Dermis microvascular lymphatic vessel endothelial cell (primary cell): Measurements from ENCODE around the gene SDK1. TPM values are rescaled to one million over a fixed set of nuclear protein-coding genes. Genes with fewer than 3 reads are reported as not detected.
"Not testable (repeated sequence)": the region's sequence is repeated elsewhere in the genome, so short reads cannot be mapped to it uniquely, and the experiment has no call there.

Experiments
- DNase-seq, 2 donors: peaks; one replicate each; pipeline versions ENCODE4 v3.0.0 to v3.0.0-alpha.2; 2010; ENCODE audit warnings: low read depth in 2 of 2
- total RNA-seq: library from RNA; depleted of rRNA; stranded (reverse); fragments of >200 nt; gene quantifications from 2 replicates; pipeline ENCODE4 v1.2.1, GENCODE V29; 2014

The SDK1 gene
- total RNA-seq, 1 donor from 2014 or later = 0.39 TPM

DNA sequence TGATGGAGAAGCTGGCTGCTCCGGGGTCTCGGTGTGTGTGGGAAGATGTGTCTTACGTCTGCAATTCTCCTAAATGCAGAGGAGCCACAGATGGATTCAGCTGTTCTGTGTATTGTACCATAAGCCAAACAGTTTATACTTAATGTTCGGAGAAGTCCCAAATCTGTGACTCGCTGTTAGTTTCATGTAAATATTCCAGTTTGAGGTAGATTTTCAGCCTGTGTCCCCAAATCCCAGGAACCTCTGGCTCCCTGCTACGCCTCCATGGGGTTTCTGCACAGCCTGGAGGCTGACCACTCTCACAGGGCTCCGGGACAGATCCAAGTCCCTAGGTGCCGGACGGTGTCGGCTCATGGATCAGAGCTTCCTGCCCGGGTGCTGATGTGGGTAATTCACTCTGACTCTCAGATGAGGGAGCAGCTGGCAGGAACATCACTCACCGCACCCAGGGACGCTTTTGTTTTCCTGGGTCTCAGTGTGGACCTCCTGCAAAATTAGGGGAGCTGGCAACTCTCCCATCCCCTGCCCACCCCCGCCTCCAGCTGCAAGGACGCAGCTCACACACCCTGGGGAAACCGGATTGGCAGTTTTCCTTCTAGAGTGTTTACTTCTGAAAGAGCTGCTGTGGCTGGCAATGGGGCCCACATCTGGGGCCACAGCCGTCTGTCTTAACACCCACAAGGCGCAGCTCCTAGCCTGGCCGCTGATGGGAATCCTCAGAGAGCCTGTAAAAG is 960.0 kb downstream of the SDK1 start:
- DNase-seq = no peak

GRCh38 chr7:4261601-4261960 is 960.5 kb downstream of the SDK1 start:
- no peak for DNase-seq

DNA sequence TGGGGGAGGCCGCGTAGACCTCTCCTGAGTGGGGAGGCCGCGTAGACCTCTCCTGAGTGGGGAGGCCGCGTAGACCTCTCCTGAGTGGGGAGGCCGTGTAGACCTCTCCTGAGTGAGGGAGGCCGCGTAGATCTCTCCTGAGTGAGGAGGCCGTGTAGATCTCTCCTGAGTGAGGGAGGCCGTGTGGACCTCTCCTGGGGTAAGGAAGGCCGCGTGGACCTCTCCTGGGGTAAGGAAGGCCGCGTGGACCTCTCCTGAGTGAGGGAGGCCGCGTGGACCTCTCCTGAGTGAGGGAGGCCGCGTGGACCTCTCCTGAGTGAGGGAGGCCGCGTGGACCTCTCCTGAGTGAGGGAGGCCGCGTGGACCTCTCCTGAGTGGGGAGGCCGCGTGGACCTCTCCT is 963.2 kb downstream of the SDK1 start:
- DNase-seq = not testable (repeated sequence)

DNA sequence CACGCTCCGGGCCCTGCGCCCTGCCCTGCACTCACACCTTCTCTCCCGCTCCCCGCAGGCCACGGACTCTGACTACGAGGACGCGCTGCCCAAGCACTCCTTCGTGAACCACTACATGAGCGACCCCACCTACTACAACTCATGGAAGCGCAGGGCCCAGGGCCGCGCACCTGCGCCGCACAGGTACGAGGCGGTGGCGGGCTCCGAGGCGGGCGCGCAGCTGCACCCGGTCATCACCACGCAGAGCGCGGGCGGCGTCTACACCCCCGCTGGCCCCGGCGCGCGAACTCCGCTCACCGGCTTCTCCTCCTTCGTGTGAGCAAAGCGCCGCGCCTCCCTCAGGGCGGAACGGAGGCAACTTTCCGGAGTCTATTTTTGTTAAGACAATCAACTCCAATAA is 964.0 kb downstream of the SDK1 start:
- DNase-seq = no peak

GRCh38 chr7:4265676-4266075 is 964.6 kb downstream of the SDK1 start:
- no peak for DNase-seq

GRCh38 chr7:4266270-4267040 is 965.4 kb downstream of the SDK1 start:
- no peak for DNase-seq

GRCh38 chr7:4267341-4268039 is 966.4 kb downstream of the SDK1 start:
- DNase-seq = no peak

DNA sequence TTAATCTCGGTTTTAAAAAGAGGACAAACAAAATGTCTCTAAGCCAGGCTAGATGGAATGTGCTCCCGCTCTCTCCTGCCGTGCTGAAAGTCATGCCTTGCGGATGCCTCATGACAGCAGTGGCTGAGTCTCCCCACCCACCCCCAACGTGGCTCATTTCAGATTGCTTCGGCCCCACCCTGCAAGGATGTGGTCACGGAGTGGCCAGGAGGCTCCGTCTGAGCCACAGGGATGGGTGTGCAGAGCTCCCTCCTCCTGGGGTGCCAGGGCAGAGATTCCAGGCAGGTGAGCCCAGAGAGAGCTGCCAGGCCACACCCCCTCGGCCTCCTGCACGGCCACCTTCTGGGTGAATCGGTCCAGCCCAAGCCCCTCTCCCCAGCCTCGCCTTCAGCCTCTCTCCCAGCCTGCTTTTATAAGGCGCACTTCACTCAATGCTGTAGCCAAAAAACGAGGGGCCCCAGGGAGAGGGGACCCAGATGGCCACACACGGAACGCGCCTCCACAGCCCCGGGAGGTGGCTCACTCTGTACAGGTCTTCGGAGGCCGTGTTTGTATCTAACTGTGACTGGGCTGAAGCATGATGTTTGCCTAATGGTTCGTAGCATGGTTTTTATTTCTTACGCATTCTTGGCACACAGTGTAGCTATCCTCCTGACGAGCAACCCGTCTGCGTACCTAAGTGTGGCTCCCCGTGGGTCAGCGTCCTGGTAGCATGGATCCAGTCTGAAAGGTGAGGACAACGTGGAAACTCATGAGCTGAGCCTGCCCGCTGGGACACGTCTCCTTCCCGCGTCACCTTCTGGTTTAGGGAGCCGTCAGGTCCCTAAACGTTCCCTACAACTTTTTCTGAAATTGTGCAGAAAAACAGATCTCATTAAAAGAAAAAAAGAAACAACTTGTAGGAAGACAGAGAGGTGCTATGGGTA is 967.3 kb downstream of the SDK1 start:
- no peak for DNase-seq

DNA sequence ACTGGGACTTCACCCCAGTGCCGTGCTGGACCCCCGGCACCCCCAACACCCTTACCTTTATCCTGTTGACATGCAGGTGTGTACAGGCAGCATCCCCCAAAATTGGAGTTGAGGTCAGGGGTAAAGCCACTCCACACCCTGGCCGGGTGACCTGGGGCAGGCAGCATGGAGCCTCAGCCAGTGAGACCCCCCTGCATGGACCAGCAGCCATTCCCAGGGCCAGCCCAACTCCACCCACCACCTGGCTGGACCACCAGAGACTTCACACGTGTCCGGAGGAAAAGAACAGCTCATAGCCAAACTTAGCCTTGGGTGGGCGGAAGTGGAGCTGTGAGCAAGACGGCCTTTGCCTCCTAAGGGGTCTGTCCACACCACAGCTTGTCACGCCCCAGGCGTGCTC is 968.0 kb downstream of the SDK1 start:
- no peak for DNase-seq

- DNase-seq = no peak
Observed at GRCh38 chr7:4269746-4270145, 968.7 kb downstream of the SDK1 start.

GRCh38 chr7:4270268-4270667 is 969.2 kb downstream of the SDK1 start:
- DNase-seq = no peak

GRCh38 chr7:4270941-4271715 is 970.1 kb downstream of the SDK1 start:
- DNase-seq = no peak

GRCh38 chr7:4271716-4272015 is 970.6 kb downstream of the SDK1 start:
- no peak for DNase-seq

- no peak for DNase-seq
Observed at GRCh38 chr7:4272141-4272540, 971.1 kb downstream of the SDK1 start.

DNA sequence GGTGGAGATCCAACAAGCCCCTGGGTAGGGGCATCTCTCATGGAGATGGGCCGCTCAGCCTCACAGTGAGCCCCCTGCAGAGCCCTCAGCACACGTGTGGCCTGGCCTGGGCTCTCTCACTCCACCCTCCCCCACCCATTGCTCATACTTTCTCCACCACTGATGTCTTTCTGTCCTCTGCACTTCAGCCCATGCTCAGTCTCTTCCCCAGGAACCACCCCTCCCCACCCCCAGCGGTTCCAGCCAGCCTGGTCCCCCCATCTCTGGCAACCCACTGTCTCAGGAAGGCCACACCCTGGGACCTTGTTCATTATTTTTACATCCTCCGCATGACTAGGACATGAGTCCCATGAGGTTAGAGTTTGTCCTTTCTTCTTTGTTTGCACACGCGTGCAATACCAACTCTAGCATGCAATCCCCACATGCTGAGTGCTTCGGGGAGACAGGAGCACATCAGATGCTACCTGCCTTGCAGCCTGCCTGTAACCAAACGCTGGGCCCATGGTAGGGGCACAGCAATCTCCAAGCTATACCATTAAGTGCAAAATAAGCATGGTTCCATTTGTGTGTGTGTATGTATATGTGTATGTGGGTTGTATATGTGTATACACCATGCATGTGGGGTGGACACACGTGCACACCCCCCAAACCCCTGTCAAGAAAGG is 972.6 kb downstream of the SDK1 start:
- DNase-seq = no peak

- no peak for DNase-seq
Observed at GRCh38 chr7:4274286-4274685, 973.2 kb downstream of the SDK1 start.

- DNase-seq = no peak
Observed at GRCh38 chr7:4277936-4278335, 976.9 kb downstream of the SDK1 start.

DNA sequence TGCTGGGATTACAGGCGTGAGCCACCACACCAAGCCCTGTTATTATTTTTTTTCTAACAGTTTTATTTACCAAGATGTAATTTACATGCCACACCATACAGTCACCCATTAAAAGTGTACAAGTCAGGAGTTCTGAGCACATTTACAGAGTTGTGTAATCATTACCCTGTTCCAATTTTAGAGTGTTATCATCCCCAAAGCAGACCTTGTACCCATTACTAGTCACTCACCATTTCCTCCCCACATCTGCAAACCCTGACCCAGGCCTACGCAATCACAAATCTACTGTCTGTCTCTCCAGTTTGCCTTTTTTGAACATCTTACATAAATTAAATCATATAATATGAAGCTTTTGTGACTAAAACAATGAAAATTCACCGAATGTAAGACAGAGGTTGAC is 978.2 kb downstream of the SDK1 start:
- DNase-seq = no peak

DNA sequence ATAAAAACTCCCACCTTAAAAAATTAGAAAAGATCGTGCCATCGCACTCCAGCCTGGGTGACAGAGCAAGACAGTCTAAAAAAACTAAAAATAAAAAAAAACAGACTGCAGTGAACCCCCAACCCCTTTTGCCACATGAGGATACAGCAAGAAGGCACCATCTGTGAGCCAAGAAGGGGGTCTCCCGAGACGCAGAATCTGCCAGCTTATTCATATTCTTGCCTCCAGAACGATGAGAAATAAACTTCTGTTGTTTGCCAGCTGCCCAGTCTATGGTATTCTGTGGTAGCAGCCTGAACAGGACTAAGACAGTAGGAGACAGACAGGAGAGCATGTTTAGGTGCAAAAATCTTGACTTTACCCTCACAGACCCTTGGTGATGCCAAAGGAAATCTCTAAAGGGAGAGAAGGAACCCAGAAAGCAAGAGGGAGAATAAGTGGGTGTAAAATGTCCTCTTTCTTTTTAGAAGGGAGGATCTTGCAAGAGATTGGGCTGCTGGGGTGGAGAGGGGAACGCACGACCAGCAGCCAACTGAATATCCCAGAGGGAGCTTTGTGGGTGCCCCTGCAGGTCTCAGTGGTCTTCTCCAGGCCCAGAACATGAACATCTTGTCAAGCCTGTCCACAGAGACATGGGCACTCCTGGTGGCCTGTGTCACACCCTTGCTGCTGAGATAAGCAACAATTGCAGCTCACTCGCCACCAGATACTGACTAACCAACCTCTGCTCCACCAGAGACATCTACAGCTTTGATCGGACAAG is 980.4 kb downstream of the SDK1 start:
- no peak for DNase-seq
